Measurements from ENCODE around the gene MEMO1.

Gene MEMO1

DNA sequence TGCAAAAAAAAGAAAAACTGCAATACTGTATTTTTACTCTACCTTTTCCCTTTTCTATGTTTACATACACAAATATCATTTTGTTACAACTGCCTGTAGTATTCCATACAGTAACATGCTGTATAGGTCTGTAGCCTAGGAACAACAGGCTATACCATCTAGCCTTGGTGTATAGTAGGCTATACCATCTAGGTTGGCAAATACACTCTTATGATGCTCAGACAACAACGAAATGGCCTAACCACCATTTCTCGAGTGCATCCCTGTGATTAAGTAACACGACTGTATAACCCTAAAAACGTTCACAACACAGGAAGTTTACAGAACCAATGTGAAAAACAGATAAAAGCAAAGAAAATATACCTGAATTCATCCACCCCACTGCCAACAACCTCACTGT, 64.0 kb downstream of the MEMO1 start:
- FAIRE-seq, result no peak
- TF ChIP-seq POLR2A (IDR thresholded peaks at IDR 0.05; ENCODE audit: low read depth, low read length) (no peak), POLR2AphosphoS5 (IDR thresholded peaks at IDR 0.05; ENCODE audit: low read depth, low read length) (no peak), TAF1 (IDR thresholded peaks at IDR 0.05; ENCODE audit: borderline replicate concordance, low read depth, low read length) (no peak)

DNA sequence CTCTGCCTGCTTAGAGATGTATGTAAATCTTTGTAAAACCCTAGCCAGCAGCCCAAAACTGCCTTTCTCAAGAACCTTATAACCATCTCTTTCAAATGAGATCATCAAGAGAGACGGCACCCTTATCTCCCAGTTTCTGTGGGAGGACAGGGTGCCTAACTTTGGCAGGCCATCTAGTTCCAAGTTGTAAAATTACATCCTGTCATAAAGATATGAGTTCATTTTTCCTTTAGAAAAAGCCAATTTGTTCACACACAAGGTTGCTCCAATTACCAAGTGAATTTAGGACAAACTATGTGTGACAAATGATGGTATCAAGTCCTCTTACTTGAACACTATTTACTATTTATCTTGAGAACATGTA, 65.3 kb downstream of the MEMO1 start:
- no peak for DNase-seq (ENCODE audit: insufficient read length)
- no peak for FAIRE-seq
- TF ChIP-seq POLR2A (IDR thresholded peaks at IDR 0.05; ENCODE audit: low read depth, low read length), result no peak
- no peak for TF ChIP-seq POLR2AphosphoS5 (IDR thresholded peaks at IDR 0.05; ENCODE audit: low read depth, low read length)
- no peak for TF ChIP-seq TAF1 (IDR thresholded peaks at IDR 0.05; ENCODE audit: borderline replicate concordance, low read depth, low read length)

More for the DNA sequence above, 64.0 kb downstream of the MEMO1 start:
- no peak for DNase-seq (ENCODE audit: insufficient read length)

- TF ChIP-seq TAF1 (IDR thresholded peaks at IDR 0.05; ENCODE audit: borderline replicate concordance, low read depth, low read length) (no peak), POLR2AphosphoS5 (IDR thresholded peaks at IDR 0.05; ENCODE audit: low read depth, low read length) (no peak), POLR2A (IDR thresholded peaks at IDR 0.05; ENCODE audit: low read depth, low read length) (no peak)
- DNase-seq (ENCODE audit: insufficient read length) (no peak), FAIRE-seq (no peak)
These were observed 65.8 kb downstream of the MEMO1 start for GRCh38 chr2:31944828-31945571.

DNA sequence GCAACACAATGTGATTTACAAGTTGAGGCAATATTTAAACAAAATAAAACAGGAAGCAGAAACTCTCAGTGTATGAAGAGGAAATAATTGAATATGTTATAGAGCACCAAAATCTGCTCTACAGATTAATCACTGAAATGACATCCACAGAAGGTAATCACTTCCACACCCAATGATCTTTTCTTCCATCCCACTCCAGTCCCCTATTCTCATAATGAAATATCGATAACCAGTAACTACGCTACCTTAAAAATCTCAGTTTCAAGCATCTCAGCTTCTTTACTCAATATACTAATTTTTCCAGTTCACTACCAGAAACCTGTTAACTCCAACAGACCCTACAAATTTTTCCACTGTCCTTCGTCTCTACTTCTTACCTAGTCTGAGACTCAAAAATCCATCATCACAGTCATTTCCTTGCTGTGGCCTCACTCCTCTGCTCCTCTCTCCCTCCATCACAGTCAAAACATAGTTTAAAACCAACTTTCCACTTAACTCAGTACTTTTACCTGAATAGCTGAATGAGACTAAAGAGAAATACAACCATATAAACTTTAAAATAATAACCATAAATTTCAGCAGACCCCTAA, 67.1 kb downstream of the MEMO1 start:
- DNase-seq (ENCODE audit: insufficient read length) (no peak), FAIRE-seq (no peak)
- no peak for TF ChIP-seq POLR2AphosphoS5 (IDR thresholded peaks at IDR 0.05; ENCODE audit: low read depth, low read length)
- no peak for TF ChIP-seq POLR2A (IDR thresholded peaks at IDR 0.05; ENCODE audit: low read depth, low read length)
- TF ChIP-seq TAF1 (IDR thresholded peaks at IDR 0.05; ENCODE audit: borderline replicate concordance, low read depth, low read length), result no peak

DNA sequence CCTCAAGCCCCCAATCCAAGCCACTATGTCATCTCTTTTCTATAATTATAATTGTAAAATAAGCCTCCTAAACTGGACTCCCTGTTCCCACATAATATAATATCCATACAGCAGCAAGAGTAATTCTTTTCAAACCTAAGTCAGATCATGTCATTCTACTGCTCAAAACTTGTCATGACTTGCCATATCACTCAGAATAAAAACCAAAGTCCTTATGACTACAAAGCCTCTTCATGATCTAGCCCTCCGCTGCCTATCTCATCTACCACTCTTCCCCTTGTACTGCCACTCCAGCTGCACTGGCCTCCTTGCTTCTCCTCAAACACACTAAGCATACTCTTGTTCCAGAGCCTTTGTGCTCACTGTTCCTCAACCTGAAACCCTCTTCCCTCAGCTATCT, 69.9 kb downstream of the MEMO1 start:
- TF ChIP-seq POLR2A (IDR thresholded peaks at IDR 0.05; ENCODE audit: low read depth, low read length) (no peak), POLR2AphosphoS5 (IDR thresholded peaks at IDR 0.05; ENCODE audit: low read depth, low read length) (no peak), TAF1 (IDR thresholded peaks at IDR 0.05; ENCODE audit: borderline replicate concordance, low read depth, low read length) (no peak)
- FAIRE-seq (no peak), DNase-seq (ENCODE audit: insufficient read length) (no peak)

DNA sequence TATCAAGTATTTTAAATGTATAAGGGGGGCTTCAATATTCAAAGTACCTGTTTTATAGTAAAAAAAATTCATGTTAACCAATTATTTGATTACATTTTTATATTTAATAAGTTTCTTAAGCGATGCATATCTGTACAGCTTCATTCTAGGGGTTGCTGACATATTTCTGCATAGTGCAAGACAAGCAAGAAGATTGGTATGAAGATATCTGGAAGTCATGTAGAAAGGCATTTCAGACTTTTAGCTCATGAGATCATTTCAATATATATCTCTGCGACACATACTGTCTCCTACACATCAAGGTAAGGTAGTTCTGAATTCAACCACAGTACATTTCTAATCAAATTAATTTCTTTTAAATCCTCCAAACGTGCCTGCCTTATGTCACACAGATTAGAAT, 73.1 kb downstream of the MEMO1 start:
- no peak for DNase-seq (ENCODE audit: insufficient read length)
- TF ChIP-seq TAF1 (IDR thresholded peaks at IDR 0.05; ENCODE audit: borderline replicate concordance, low read depth, low read length), result no peak
- TF ChIP-seq POLR2AphosphoS5 (IDR thresholded peaks at IDR 0.05; ENCODE audit: low read depth, low read length), result no peak
- no peak for TF ChIP-seq POLR2A (IDR thresholded peaks at IDR 0.05; ENCODE audit: low read depth, low read length)
- no peak for FAIRE-seq

DNA sequence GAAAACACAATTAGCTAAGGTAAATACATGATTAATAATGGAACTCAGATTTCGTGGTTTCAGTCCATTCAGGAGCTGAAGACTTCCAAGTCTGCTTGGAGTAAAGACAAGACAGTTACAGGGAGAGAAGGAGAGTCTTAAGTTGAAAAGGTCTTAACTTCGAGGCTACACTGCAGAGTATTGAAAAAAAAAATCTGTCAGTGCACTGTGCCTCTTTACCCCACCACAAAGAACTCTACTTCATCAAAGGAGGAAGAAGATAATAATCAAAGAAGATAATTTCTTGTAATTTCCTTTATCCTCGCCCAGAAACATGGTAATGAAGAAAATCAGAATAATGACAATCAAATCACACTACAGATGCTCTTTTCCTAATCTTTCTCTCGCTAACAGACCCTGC, 75.4 kb downstream of the MEMO1 start:
- no peak for FAIRE-seq
- TF ChIP-seq TAF1 (IDR thresholded peaks at IDR 0.05; ENCODE audit: borderline replicate concordance, low read depth, low read length), result no peak
- no peak for TF ChIP-seq POLR2AphosphoS5 (IDR thresholded peaks at IDR 0.05; ENCODE audit: low read depth, low read length)
- TF ChIP-seq POLR2A (IDR thresholded peaks at IDR 0.05; ENCODE audit: low read depth, low read length), result no peak
- DNase-seq (ENCODE audit: insufficient read length), result no peak

- FAIRE-seq (no peak), DNase-seq (ENCODE audit: insufficient read length) (no peak)
- TF ChIP-seq POLR2AphosphoS5 (IDR thresholded peaks at IDR 0.05; ENCODE audit: low read depth, low read length), result no peak
These were observed 77.7 kb downstream of the MEMO1 start for GRCh38 chr2:31933066-31933465.

- peak; percentile 38 for FAIRE-seq
- no peak for DNase-seq (ENCODE audit: insufficient read length)
- TF ChIP-seq POLR2AphosphoS5 (IDR thresholded peaks at IDR 0.05; ENCODE audit: low read depth, low read length), result no peak
- no peak for TF ChIP-seq TAF1 (IDR thresholded peaks at IDR 0.05; ENCODE audit: borderline replicate concordance, low read depth, low read length)
- TF ChIP-seq POLR2A (IDR thresholded peaks at IDR 0.05; ENCODE audit: low read depth, low read length), result no peak
These were observed 78.2 kb downstream of the MEMO1 start for GRCh38 chr2:31932589-31932988.

DNA sequence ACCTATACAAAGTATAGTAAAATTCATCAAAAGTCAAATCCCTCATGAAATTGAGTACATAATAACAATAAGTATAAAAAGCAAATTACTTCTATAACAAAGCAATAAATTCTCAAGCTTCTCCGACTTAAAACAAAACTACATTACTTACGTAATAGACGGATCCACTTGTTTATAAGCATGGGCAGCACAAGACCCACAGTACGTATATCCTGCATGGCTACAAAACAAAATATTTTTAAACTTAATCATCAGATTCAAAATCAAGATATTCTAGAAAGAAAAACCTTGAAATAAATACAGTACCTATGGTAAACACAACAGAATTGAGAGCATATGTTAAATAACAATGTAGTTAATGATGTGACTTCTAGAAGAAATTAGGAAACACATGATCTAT, 78.9 kb downstream of the MEMO1 start:
- no peak for DNase-seq (ENCODE audit: insufficient read length)
- TF ChIP-seq POLR2A (IDR thresholded peaks at IDR 0.05; ENCODE audit: low read depth, low read length) (no peak), TAF1 (IDR thresholded peaks at IDR 0.05; ENCODE audit: borderline replicate concordance, low read depth, low read length) (no peak), POLR2AphosphoS5 (IDR thresholded peaks at IDR 0.05; ENCODE audit: low read depth, low read length) (no peak)
- no peak for FAIRE-seq

DNA sequence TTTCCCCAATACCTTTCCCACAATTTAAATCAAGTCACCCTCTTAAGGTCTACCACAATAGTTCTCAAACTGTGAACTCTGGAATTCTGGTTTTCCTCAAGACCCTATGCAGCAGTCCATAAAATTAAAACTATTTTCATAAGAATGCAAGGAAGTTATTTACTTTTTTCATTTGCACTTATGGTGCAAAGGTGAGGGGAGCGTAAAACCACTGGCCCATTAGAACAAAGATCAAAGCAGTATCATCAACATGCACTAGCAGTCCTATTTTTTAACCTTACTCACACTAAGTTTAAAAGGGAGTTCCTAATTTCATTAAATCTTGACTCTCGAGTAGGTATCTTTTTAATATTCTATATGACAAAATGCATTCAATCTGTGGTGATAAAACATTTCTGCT, 85.3 kb downstream of the MEMO1 start:
- no peak for FAIRE-seq
- no peak for TF ChIP-seq POLR2A (IDR thresholded peaks at IDR 0.05; ENCODE audit: low read depth, low read length)
- no peak for TF ChIP-seq POLR2AphosphoS5 (IDR thresholded peaks at IDR 0.05; ENCODE audit: low read depth, low read length)
- TF ChIP-seq TAF1 (IDR thresholded peaks at IDR 0.05; ENCODE audit: borderline replicate concordance, low read depth, low read length), result no peak

GRCh38 chr2:31923662-31924061, 87.1 kb downstream of the MEMO1 start:
- no peak for FAIRE-seq
- no peak for TF ChIP-seq TAF1 (IDR thresholded peaks at IDR 0.05; ENCODE audit: borderline replicate concordance, low read depth, low read length)
- TF ChIP-seq POLR2A (IDR thresholded peaks at IDR 0.05; ENCODE audit: low read depth, low read length), result no peak
- no peak for TF ChIP-seq POLR2AphosphoS5 (IDR thresholded peaks at IDR 0.05; ENCODE audit: low read depth, low read length)
- DNase-seq (ENCODE audit: insufficient read length), result no peak

More for the DNA sequence above, 85.3 kb downstream of the MEMO1 start:
- DNase-seq (ENCODE audit: insufficient read length), result no peak
